DOHH2 (cell line): ENCODE data around the gene CALHM1.

Experiments
- CTCF ChIP-seq: fragments of 200-600 bp; sonication (generic); IDR thresholded peaks from one replicate; pipeline ENCODE4 v1.5.1; 2014; ENCODE audit warnings: antibody characterized with exemption, mild to moderate bottlenecking, low read depth, low read length; ENCODE audit not compliant: poor library complexity, severe bottlenecking
- EZH2phosphoT487 ChIP-seq: fragments of 200-600 bp; sonication (generic); IDR thresholded peaks from 2 replicates; pipeline ENCODE4 v1.6.1; 2017; ENCODE audit warnings: borderline replicate concordance, mild to moderate bottlenecking, antibody characterized with exemption, low read length, moderate library complexity, mixed read lengths

- TF ChIP-seq CTCF: no peak
- TF ChIP-seq EZH2phosphoT487: no peak
Measured at GRCh38 chr10:103470761-103471653, 12.3 kb upstream of the CALHM1 start.
